Measurements from ENCODE around the gene VPS35L. TPM values are rescaled to one million over a fixed set of nuclear protein-coding genes. Genes with fewer than 3 reads are reported as not detected.

VPS35L gene
- total and polyA plus RNA-seq, 2 experiments from 2014 or later = 48.0 to 54.6 TPM

DNA sequence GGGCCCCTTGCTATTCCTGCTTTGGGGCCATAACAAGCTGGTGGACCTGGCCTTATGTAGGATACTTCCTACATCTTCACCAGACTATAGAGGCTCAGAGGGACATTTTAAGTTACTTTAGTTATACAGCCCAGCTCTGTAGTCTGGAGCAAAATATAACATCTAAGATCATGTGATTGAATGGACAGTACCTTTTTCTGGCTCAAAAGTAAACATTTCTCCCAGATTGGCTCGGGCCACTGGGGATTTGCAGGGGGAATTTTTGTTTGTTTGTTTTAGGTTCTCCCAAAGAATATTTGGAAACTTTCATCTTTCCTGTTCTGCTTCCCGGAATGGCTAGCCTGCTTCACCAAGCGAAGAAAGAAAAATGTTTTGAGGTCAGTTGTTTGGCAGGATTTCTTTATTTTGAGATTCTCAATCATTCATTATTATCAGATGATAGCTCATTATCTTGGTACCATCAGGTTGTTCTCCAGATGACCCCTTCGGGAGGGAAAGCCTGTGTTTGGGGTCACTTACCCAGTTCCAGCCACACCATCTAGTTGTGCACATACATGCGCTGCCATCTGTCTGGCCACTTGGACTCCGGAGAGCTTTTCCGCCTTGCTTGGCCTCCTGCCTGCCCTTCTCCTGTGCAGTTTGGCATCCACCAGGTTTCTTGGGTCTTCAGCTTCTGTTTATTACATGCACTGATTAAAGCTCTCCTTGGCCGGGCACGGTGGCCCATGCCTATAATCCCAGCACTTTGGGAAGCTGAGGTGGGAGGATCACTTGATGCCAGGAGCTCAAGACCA lies 179.8 kb downstream of the VPS35L start:
- no peak for ATAC-seq

DNA sequence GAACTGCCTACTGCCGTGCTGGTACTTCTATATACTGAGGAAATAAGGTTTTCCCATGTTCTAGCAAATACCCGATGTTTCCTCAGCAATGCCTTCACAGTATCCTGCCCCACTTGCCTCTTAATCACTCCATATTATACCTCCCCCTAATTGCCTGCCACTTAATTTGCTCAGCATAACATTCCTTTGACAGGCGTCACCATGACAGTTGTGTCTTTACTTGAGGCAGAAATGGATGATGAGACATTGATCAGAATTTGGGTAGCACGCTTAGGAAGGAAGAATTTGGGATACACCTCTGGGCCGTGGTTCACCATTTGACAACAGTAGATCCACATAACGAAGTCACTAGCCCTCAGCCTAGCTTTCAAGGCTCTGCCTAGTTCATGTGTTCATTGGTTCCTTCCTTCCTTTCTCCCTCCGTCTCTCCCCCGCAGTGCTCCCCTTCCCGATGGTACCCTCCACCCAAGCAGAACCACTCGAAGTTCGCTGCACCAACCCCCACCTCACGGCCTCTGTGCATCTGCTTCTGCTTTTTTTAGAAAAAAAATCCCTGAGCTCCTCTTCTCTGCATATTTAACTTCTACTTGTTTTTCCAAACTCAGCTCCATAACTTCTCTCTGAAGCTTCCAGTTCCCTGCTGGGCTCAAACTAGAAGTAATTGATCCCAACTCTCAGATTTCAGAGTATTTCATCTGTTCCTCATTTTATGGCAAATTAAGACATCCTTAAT lies 182.0 kb downstream of the VPS35L start:
- Histone ChIP-seq H3K79me2 (replicated peaks; ENCODE audit: insufficient read depth) (no peaks in the 10 kb centered on the region), H3K4me3 (no peak overlapping the region), H3K27ac (ENCODE audit: low read depth) (no peak overlapping the region), H3K9me2 (ENCODE audit: insufficient read depth) (no peaks in the 10 kb centered on the region), H3K27me3 (ENCODE audit: insufficient read depth) (no peaks in the 10 kb centered on the region), H4K20me1 (replicated peaks; ENCODE audit: insufficient read depth) (no peaks in the 10 kb centered on the region), H3F3A (replicated peaks; ENCODE audit: low read depth) (no peaks in the 10 kb centered on the region), H2AFZ (no peak overlapping the region), H3K4me2 (no peak overlapping the region), H3K36me3 (ENCODE audit: insufficient read depth) (no peaks in the 10 kb centered on the region; the same call in 1 of the 2 replicates), H3K4me1 (ENCODE audit: insufficient read depth) (no peaks in the 10 kb centered on the region)
- Mint-ChIP-seq H3K36me3 (ENCODE audit: low read depth) (peaks cover 6% of the 10 kb centered on the region; the same call in 2 of the 3 replicates), H3K4me1 (peaks cover 11% of the 10 kb centered on the region), H3K4me3 (no peak overlapping the region), H3K27ac (no peak overlapping the region), H3K9me3 (no peaks in the 10 kb centered on the region), H3K27me3 (ENCODE audit: insufficient read depth, low read depth, poor library complexity) (peaks cover 2% of the 10 kb centered on the region)
- no peak for DNase-seq (ENCODE audit: low spot score)
- ATAC-seq = no peak; the same call in 2 of the 3 replicates
- no peak for TF ChIP-seq ZNF331 (CRISPR knock-in tag; IDR thresholded peaks at IDR 0.05; ENCODE audit: low read depth)
- no peak for TF ChIP-seq CREB1 (CRISPR knock-in tag; IDR thresholded peaks at IDR 0.05; ENCODE audit: low read depth)
- TF ChIP-seq, protein P1, sequence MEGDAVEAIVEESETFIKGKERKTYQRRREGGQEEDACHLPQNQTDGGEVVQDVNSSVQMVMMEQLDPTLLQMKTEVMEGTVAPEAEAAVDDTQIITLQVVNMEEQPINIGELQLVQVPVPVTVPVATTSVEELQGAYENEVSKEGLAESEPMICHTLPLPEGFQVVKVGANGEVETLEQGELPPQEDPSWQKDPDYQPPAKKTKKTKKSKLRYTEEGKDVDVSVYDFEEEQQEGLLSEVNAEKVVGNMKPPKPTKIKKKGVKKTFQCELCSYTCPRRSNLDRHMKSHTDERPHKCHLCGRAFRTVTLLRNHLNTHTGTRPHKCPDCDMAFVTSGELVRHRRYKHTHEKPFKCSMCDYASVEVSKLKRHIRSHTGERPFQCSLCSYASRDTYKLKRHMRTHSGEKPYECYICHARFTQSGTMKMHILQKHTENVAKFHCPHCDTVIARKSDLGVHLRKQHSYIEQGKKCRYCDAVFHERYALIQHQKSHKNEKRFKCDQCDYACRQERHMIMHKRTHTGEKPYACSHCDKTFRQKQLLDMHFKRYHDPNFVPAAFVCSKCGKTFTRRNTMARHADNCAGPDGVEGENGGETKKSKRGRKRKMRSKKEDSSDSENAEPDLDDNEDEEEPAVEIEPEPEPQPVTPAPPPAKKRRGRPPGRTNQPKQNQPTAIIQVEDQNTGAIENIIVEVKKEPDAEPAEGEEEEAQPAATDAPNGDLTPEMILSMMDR (conservative IDR thresholded peaks at IDR 0.05; ENCODE audit: low read depth in 2 of 2) = no peak
- TF ChIP-seq POLR2AphosphoS5 (IDR thresholded peaks at IDR 0.05; ENCODE audit: low read depth) = no peak

More for the DNA sequence above, 179.8 kb downstream of the VPS35L start:
- no peak overlapping the region for H2AFZ ChIP-seq
- H3K27ac Mint-ChIP-seq = no peak overlapping the region
- no peak overlapping the region for H3K27ac ChIP-seq (ENCODE audit: low read depth)
- no peak for DNase-seq (ENCODE audit: low spot score)
- H3F3A ChIP-seq (replicated peaks; ENCODE audit: low read depth) = no peaks in the 10 kb centered on the region
- peaks cover 9% of the 10 kb centered on the region; the same call in 2 of the 3 replicates for H3K36me3 Mint-ChIP-seq (ENCODE audit: low read depth)
- no peak overlapping the region for H3K4me2 ChIP-seq
- peaks cover 2% of the 10 kb centered on the region for H3K27me3 Mint-ChIP-seq (ENCODE audit: insufficient read depth, low read depth, poor library complexity)
- no peaks in the 10 kb centered on the region; the same call in 1 of the 2 replicates for H3K36me3 ChIP-seq (ENCODE audit: insufficient read depth)
- H3K4me1 ChIP-seq (ENCODE audit: insufficient read depth) = no peaks in the 10 kb centered on the region
- no peaks in the 10 kb centered on the region for H3K79me2 ChIP-seq (replicated peaks; ENCODE audit: insufficient read depth)
- H3K4me3 Mint-ChIP-seq = no peak overlapping the region
- H3K27me3 ChIP-seq (ENCODE audit: insufficient read depth) = no peaks in the 10 kb centered on the region
- H3K9me3 Mint-ChIP-seq = no peaks in the 10 kb centered on the region
- H3K4me3 ChIP-seq = no peak overlapping the region
- no peaks in the 10 kb centered on the region for H4K20me1 ChIP-seq (replicated peaks; ENCODE audit: insufficient read depth)
- TF ChIP-seq STAT1 (IDR thresholded peaks at IDR 0.05; ENCODE audit: unreplicated experiment) = no peak
- no peak for TF ChIP-seq NANOG (IDR thresholded peaks at IDR 0.05; ENCODE audit: borderline replicate concordance)
- TF ChIP-seq EZH2phosphoT487 (IDR thresholded peaks at IDR 0.05; ENCODE audit: unreplicated experiment) = no peak
- no peak for TF ChIP-seq EZH2 (IDR thresholded peaks at IDR 0.05; ENCODE audit: low read depth, unreplicated experiment)
- TF ChIP-seq, protein P2, sequence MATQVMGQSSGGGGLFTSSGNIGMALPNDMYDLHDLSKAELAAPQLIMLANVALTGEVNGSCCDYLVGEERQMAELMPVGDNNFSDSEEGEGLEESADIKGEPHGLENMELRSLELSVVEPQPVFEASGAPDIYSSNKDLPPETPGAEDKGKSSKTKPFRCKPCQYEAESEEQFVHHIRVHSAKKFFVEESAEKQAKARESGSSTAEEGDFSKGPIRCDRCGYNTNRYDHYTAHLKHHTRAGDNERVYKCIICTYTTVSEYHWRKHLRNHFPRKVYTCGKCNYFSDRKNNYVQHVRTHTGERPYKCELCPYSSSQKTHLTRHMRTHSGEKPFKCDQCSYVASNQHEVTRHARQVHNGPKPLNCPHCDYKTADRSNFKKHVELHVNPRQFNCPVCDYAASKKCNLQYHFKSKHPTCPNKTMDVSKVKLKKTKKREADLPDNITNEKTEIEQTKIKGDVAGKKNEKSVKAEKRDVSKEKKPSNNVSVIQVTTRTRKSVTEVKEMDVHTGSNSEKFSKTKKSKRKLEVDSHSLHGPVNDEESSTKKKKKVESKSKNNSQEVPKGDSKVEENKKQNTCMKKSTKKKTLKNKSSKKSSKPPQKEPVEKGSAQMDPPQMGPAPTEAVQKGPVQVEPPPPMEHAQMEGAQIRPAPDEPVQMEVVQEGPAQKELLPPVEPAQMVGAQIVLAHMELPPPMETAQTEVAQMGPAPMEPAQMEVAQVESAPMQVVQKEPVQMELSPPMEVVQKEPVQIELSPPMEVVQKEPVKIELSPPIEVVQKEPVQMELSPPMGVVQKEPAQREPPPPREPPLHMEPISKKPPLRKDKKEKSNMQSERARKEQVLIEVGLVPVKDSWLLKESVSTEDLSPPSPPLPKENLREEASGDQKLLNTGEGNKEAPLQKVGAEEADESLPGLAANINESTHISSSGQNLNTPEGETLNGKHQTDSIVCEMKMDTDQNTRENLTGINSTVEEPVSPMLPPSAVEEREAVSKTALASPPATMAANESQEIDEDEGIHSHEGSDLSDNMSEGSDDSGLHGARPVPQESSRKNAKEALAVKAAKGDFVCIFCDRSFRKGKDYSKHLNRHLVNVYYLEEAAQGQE (IDR thresholded peaks at IDR 0.05; ENCODE audit: unreplicated experiment) = no peak
- no peak for TF ChIP-seq ZNF114 (CRISPR knock-in tag; IDR thresholded peaks at IDR 0.05)
- H3K4me1 Mint-ChIP-seq = peaks cover 11% of the 10 kb centered on the region
- no peaks in the 10 kb centered on the region for H3K9me2 ChIP-seq (ENCODE audit: insufficient read depth)
